ENCODE measurements around the gene PHACTR1. TPM values are rescaled to one million over a fixed set of nuclear protein-coding genes. Genes with fewer than 3 reads are reported as not detected.

The PHACTR1 gene
- total RNA-seq, 1 experiment from 2014 or later, result 15.5 TPM

- Mint-ChIP-seq H3K4me1 (no peaks in the 10 kb centered on the region), H3K27me3 (ENCODE audit: low read depth) (no peaks in the 10 kb centered on the region), H3K9me3 (no peaks in the 10 kb centered on the region), H3K4me3 (no peak overlapping the region), H3K36me3 (no peaks in the 10 kb centered on the region; the same call in 1 of the 2 replicates), H3K27ac (no peak overlapping the region)
- CTCF ChIA-PET, result no interaction called here
- no peak for DNase-seq (ENCODE audit: low spot score)
- POLR2A ChIA-PET, result no interaction called here
- TF ChIP-seq IRF1 (CRISPR knock-in tag; IDR thresholded peaks at IDR 0.05) (no peak), PREB (CRISPR knock-in tag; IDR thresholded peaks at IDR 0.05; ENCODE audit: borderline replicate concordance) (no peak), ZNF138 (CRISPR knock-in tag; conservative IDR thresholded peaks at IDR 0.05) (no peak), AR (CRISPR knock-in tag; IDR thresholded peaks at IDR 0.05) (no peak), TEAD4 (CRISPR knock-in tag; IDR thresholded peaks at IDR 0.05) (no peak), OVOL2 (CRISPR knock-in tag; IDR thresholded peaks at IDR 0.05; ENCODE audit: borderline replicate concordance) (no peak), GABPB1 (CRISPR knock-in tag; IDR thresholded peaks at IDR 0.05) (no peak), CTCF (IDR thresholded peaks at IDR 0.05) (no peak), TEAD1 (CRISPR knock-in tag; IDR thresholded peaks at IDR 0.05) (no peak), CDX4 (CRISPR knock-in tag; IDR thresholded peaks at IDR 0.05; ENCODE audit: borderline replicate concordance) (no peak), ZNF671 (CRISPR knock-in tag; IDR thresholded peaks at IDR 0.05) (no peak), FOXP1 (CRISPR knock-in tag; IDR thresholded peaks at IDR 0.05; ENCODE audit: borderline replicate concordance) (no peak), NFATC4 (CRISPR knock-in tag; IDR thresholded peaks at IDR 0.05) (no peak), FOXK1 (CRISPR knock-in tag; IDR thresholded peaks at IDR 0.05) (no peak), MLX (CRISPR knock-in tag; IDR thresholded peaks at IDR 0.05) (no peak), ETV6 (CRISPR knock-in tag; IDR thresholded peaks at IDR 0.05) (no peak), PRRX2 (CRISPR knock-in tag; IDR thresholded peaks at IDR 0.05) (no peak), AFF4 (CRISPR knock-in tag; IDR thresholded peaks at IDR 0.05; ENCODE audit: borderline replicate concordance) (no peak), NR3C1 (CRISPR knock-in tag; conservative IDR thresholded peaks at IDR 0.05; ENCODE audit: low read depth) (no peak), GRHL2 (CRISPR knock-in tag; IDR thresholded peaks at IDR 0.05; ENCODE audit: insufficient replicate concordance, severe bottlenecking) (no peak)
- no peak for ATAC-seq
Observed at GRCh38 chr6:13237318-13237717, 520.8 kb downstream of the PHACTR1 start.

Data from WTC11 (cell line).